K562 (cell line): ENCODE measurements around the gene POLR2H. TPM values are rescaled to one million over a fixed set of nuclear protein-coding genes. Genes with fewer than 3 reads are reported as not detected.

Source experiments
- E4F1 ChIP-seq: fragments of 250-450 bp; sonication (Bioruptor Pico); IDR thresholded peaks from 2 replicates; pipeline ENCODE4 v1.5.0; 2021; ENCODE audit warnings: mild to moderate bottlenecking, borderline replicate concordance
- GATAD2B ChIP-seq: fragments of 450-650 bp; IDR thresholded peaks from 2 replicates; pipeline ENCODE4 v1.6.1; 2017; ENCODE audit warnings: mild to moderate bottlenecking, borderline replicate concordance
- HDAC3 ChIP-seq: fragments of 450-650 bp; IDR thresholded peaks from 2 replicates; pipeline ENCODE4 v1.6.1; 2018; ENCODE audit warnings: borderline replicate concordance, mild to moderate bottlenecking, moderate library complexity; ENCODE audit not compliant: partially characterized antibody
- HDAC6 ChIP-seq: IDR thresholded peaks from 2 replicates; pipeline ENCODE4 v1.6.1; 2012; ENCODE audit warnings: low read depth, mild to moderate bottlenecking, control low read depth, inconsistent platforms, low read length, moderate library complexity
- HES1 ChIP-seq: fragments of 450-650 bp; IDR thresholded peaks from 2 replicates; pipeline ENCODE4 v1.6.1; 2016; ENCODE audit warnings: low read depth, mild to moderate bottlenecking, moderate library complexity
- MAZ ChIP-seq, 2 experiments: fragments of 450-650 bp in 1 of 2; sonication (generic) in 1 of 2; formaldehyde crosslinking; IDR thresholded peaks in 1 of 2; conservative IDR thresholded peaks in 1 of 2; 2 replicates each; pipeline versions ENCODE4 v1.4.0 to v1.5.0; 2020; ENCODE audit warnings: mild to moderate bottlenecking in 1 of 2, missing genetic modification reagents in 1 of 2
- MLX ChIP-seq, 2 experiments: fragments of 450-650 bp in 1 of 2; sonication (generic) in 1 of 2; formaldehyde crosslinking; conservative IDR thresholded peaks; 2 replicates each; pipeline versions ENCODE4 v1.4.0 to v1.8.1; 2020 to 2022; ENCODE audit warnings: mild to moderate bottlenecking in 1 of 2, missing genetic modification reagents in 1 of 2
- NRF1 ChIP-seq, 2 experiments: fragments of 450-650 bp; IDR thresholded peaks in 1 of 2; conservative IDR thresholded peaks in 1 of 2; 2 replicates each; pipeline ENCODE4 v1.6.1; 2014; ENCODE audit warnings: mild to moderate bottlenecking in 2 of 2
- SNAPC5 ChIP-seq: fragments of 250-450 bp; sonication (Bioruptor Pico); IDR thresholded peaks from 2 replicates; pipeline ENCODE4 v1.8.0; 2021; ENCODE audit warnings: moderate library complexity, mild to moderate bottlenecking, inconsistent platforms
- SP2 ChIP-seq: IDR thresholded peaks from 2 replicates; pipeline ENCODE4 v1.6.1; 2011; ENCODE audit warnings: mild to moderate bottlenecking, low read depth, low read length, moderate library complexity; ENCODE audit not compliant: poor library complexity, severe bottlenecking; ENCODE audit errors: extremely low read depth
- ZBTB9 ChIP-seq: fragments of 450-650 bp; formaldehyde crosslinking; IDR thresholded peaks from 2 replicates; pipeline ENCODE4 v1.4.0; 2020; ENCODE audit warnings: mild to moderate bottlenecking, moderate library complexity
- ZNF134 ChIP-seq: fragments of 250-450 bp; sonication (Bioruptor Pico); conservative IDR thresholded peaks from 2 replicates; pipeline ENCODE4 v1.4.0; 2020
- ZNF140 ChIP-seq: fragments of 250-450 bp; sonication (Bioruptor Pico); IDR thresholded peaks from 2 replicates; pipeline ENCODE4 v1.8.0; 2021; ENCODE audit warnings: moderate library complexity, mild to moderate bottlenecking, inconsistent platforms
- ZNF431 ChIP-seq: sonication (generic); formaldehyde crosslinking; IDR thresholded peaks from 2 replicates; pipeline ENCODE4 v1.8.0; 2022; ENCODE audit warnings: mild to moderate bottlenecking, missing genetic modification reagents
- polyA plus RNA-seq, 8 experiments: library from polyadenylated mRNA; depleted of rRNA in 4 of 8; stranded (reverse) in 5 of 8; unstranded in 3 of 8; fragments of >200 nt; fragmentation: Nextera tagmentation in 2 of 8; fragmentation: Illumina TruSeq in 1 of 8; extraction: Ambion mirVana in 2 of 8; extraction: Trizol in 1 of 8; gene quantifications; 2 replicates each; pipeline versions ENCODE4 v1.2.1 to v1.2.3, GENCODE V29; 2011 to 2014; ENCODE audit warnings: inconsistent platforms in 1 of 8, missing spikeins in 1 of 8
- total RNA-seq, 7 experiments: library from RNA; depleted of rRNA in 6 of 7; stranded (reverse); fragments of >200 nt in 6 of 7; fragmentation: Illumina TruSeq in 2 of 7; extraction: Trizol in 2 of 7; gene quantifications; 2 replicates each; pipeline versions ENCODE4 v1.2.1 to v1.2.3, GENCODE V29; 2011 to 2021; ENCODE audit warnings: low replicate concordance in 1 of 7
- TF ChIP-seq, protein P1 (sequence below): fragments of 150-350 bp; conservative IDR thresholded peaks from 2 replicates; pipeline ENCODE4 v1.6.1; 2014; ENCODE audit warnings: low read length
- TF ChIP-seq, protein P2 (sequence below): fragments of 250-450 bp; sonication (Bioruptor Pico); IDR thresholded peaks from 2 replicates; pipeline ENCODE4 v1.5.0; 2020; ENCODE audit warnings: mild to moderate bottlenecking

The POLR2H gene
- total and polyA plus RNA-seq, 9 of the 15 experiments (the other 6 are each of a cell fraction or from before 2014, with no cell fraction given) = 128 to 512 (median 220) TPM

DNA sequence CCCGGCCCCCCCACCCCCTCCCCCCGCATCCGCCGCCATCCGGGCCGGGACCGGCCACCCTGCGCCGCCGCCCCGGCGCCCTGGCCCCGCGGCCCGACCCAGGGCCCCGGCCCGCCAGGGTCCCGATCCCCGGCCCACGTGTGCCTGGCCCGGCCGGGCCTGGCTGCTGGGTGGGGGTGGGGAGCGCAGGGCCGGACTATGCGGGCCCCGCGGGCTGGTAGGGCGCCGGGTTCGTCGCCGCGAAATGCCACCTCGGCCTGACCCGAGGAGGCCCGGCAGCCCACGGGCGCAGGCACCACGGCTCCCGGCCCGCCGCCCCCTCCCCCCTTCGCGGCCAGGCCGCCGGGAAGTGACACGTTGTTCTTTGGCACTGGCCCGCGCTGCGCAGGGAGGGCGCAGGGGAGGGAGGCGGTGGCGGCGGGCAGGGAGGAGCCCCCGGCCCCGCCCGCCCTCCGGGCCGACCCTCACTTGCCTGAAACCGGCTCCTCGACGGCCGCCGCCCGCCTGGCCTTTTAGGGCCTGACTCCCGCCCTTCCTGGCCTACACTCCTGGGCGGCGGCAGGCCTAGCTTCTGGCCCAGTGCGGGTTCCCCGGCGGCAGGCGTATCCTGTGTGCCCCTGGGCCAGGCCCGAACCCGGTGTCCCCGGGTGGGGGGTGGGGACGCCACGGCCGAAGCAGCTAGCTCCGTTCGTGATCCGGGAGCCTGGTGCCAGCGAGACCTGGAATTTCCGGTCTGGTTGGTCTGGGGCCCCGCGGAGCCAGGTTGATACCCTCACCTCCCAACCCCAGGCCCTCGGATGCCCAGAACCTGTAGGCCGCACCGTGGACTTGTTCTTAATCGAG, 46.6 kb upstream of the POLR2H start (continued):
- TF ChIP-seq HDAC3 (no peak), ZBTB9 (CRISPR knock-in tag) (0 out of 2 replicates have a peak, but pooled peaks have one; percentile 20), HES1 (no peak), ZNF431 (CRISPR knock-in tag) (no peak), SNAPC5 (no peak), ZNF140 (CRISPR knock-in tag) (no peak), MLX (CRISPR knock-in tag; conservative IDR thresholded peaks at IDR 0.05) (no peak), MAZ (CRISPR knock-in tag; conservative IDR thresholded peaks at IDR 0.05 in 1 of 2, IDR thresholded peaks at IDR 0.05 in 1 of 2) (peak; percentile 29 to 49), E4F1 (no peak), ZNF134 (CRISPR knock-in tag) (no peak), SP2 (no peak), HDAC6 (no peak), NRF1 (conservative IDR thresholded peaks at IDR 0.05 in 1 of 2, IDR thresholded peaks at IDR 0.05 in 1 of 2) (peak; percentile 34 to 48), GATAD2B (peak; percentile 54)
- TF ChIP-seq, protein P1, sequence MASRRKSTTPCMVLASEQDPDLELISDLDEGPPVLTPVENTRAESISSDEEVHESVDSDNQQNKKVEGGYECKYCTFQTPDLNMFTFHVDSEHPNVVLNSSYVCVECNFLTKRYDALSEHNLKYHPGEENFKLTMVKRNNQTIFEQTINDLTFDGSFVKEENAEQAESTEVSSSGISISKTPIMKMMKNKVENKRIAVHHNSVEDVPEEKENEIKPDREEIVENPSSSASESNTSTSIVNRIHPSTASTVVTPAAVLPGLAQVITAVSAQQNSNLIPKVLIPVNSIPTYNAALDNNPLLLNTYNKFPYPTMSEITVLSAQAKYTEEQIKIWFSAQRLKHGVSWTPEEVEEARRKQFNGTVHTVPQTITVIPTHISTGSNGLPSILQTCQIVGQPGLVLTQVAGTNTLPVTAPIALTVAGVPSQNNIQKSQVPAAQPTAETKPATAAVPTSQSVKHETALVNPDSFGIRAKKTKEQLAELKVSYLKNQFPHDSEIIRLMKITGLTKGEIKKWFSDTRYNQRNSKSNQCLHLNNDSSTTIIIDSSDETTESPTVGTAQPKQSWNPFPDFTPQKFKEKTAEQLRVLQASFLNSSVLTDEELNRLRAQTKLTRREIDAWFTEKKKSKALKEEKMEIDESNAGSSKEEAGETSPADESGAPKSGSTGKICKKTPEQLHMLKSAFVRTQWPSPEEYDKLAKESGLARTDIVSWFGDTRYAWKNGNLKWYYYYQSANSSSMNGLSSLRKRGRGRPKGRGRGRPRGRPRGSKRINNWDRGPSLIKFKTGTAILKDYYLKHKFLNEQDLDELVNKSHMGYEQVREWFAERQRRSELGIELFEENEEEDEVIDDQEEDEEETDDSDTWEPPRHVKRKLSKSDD = no peak
- TF ChIP-seq, protein P2, sequence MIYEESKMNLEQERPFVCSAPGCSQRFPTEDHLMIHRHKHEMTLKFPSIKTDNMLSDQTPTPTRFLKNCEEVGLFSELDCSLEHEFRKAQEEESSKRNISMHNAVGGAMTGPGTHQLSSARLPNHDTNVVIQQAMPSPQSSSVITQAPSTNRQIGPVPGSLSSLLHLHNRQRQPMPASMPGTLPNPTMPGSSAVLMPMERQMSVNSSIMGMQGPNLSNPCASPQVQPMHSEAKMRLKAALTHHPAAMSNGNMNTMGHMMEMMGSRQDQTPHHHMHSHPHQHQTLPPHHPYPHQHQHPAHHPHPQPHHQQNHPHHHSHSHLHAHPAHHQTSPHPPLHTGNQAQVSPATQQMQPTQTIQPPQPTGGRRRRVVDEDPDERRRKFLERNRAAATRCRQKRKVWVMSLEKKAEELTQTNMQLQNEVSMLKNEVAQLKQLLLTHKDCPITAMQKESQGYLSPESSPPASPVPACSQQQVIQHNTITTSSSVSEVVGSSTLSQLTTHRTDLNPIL (CRISPR knock-in tag) = no peak
